ENCODE data around the gene TGDS. TPM values are rescaled to one million over a fixed set of nuclear protein-coding genes. Genes with fewer than 3 reads are reported as not detected.
"Not testable (repeated sequence)": the region's sequence is repeated elsewhere in the genome, so short reads cannot be mapped to it uniquely, and the experiment has no call there.

Gene TGDS
- total and polyA plus RNA-seq, 4 experiments from 2014 or later = 15.9 to 16.8 (median 16.3) TPM

- Mint-ChIP-seq H3K4me3 (no peak overlapping the region), H3K27me3 (peaks cover 0 to 6% of the 10 kb centered on the region in 2 donors), H3K9me3 (no peaks in the 10 kb centered on the region), H3K4me1 (peaks cover 0 to 9% (median 2%) of the 10 kb centered on the region in 4 donors), H3K27ac (no peak overlapping the region), H3K36me3 (no peaks in the 10 kb centered on the region)
- ChIA-PET CTCF (ENCODE audit: partially characterized antibody) (interaction anchor here (1.3 kb wide), 1 partner anchor 11 kb away, joined by 5 read pairs; no protein-coding TSS in a partner anchor), POLR2A (ENCODE audit: partially characterized antibody) (no interaction called here)
- Histone ChIP-seq H3K9me3 (ENCODE audit: control insufficient read depth in 1 of 2, low read length in 2 of 2) (no peaks in the 10 kb centered on the region), H3K4me3 (ENCODE audit: low read length in 2 of 2) (no peak overlapping the region), H3K27ac (ENCODE audit: low read depth, low read length) (no peak overlapping the region), H3K4me1 (ENCODE audit: insufficient read depth, low read length) (no peaks in the 10 kb centered on the region), H3K36me3 (ENCODE audit: insufficient read depth, low read length) (no peaks in the 10 kb centered on the region), H3K27me3 (ENCODE audit: insufficient read depth, low read length) (no peaks in the 10 kb centered on the region)
- DNase-seq = no peak
- intact Hi-C loops (cut with micrococcal nuclease) = no loop called here
Measured at GRCh38 chr13:94537740-94538630, 58.0 kb downstream of the TGDS start.

- H3K4me1 Mint-ChIP-seq = peaks cover 0 to 9% (median 2%) of the 10 kb centered on the region in 4 donors
- intact Hi-C loops (cut with micrococcal nuclease) = no loop called here
- no peak for DNase-seq
- ChIA-PET CTCF (ENCODE audit: partially characterized antibody) (interaction anchor here (1.5 kb wide), 1 partner anchor 82 kb away, joined by 6 read pairs; no protein-coding TSS in a partner anchor), POLR2A (ENCODE audit: partially characterized antibody) (interaction anchor here (1.5 kb wide), 1 partner anchor 14 kb away, joined by 3 read pairs; no protein-coding TSS in a partner anchor)
- no peaks in the 10 kb centered on the region for H3K36me3 Mint-ChIP-seq
- H3K9me3 Mint-ChIP-seq = peaks cover 0 to 6% (median under 1%) of the 10 kb centered on the region in 8 donors
- no peaks in the 10 kb centered on the region for H3K36me3 ChIP-seq (ENCODE audit: insufficient read depth, low read length)
- H3K27me3 ChIP-seq (ENCODE audit: insufficient read depth, low read length) = no peaks in the 10 kb centered on the region
- H3K9me3 ChIP-seq (ENCODE audit: control insufficient read depth in 1 of 2, low read length in 2 of 2) = no peaks in the 10 kb centered on the region
- no peak overlapping the region for H3K27ac ChIP-seq (ENCODE audit: low read depth, low read length)
- no peak overlapping the region for H3K4me3 ChIP-seq (ENCODE audit: low read length in 2 of 2)
- H3K27me3 Mint-ChIP-seq = peaks cover 1 to 14% of the 10 kb centered on the region in 2 donors
- no peak overlapping the region for H3K27ac Mint-ChIP-seq
- no peaks in the 10 kb centered on the region for H3K4me1 ChIP-seq (ENCODE audit: insufficient read depth, low read length)
- no peak overlapping the region for H3K4me3 Mint-ChIP-seq
Measured at GRCh38 chr13:94535775-94536174, 60.2 kb downstream of the TGDS start.

- H3K4me1 ChIP-seq (ENCODE audit: insufficient read depth, low read length) = no peaks in the 10 kb centered on the region
- intact Hi-C loops (cut with micrococcal nuclease) = no loop called here
- Mint-ChIP-seq H3K9me3 (peaks cover 0 to 9% (median 3%) of the 10 kb centered on the region in 8 donors), H3K27me3 (peaks cover 2 to 14% of the 10 kb centered on the region in 2 donors), H3K4me3 (no peak overlapping the region), H3K27ac (no peak overlapping the region), H3K4me1 (peaks cover 0 to 9% (median 2%) of the 10 kb centered on the region in 4 donors), H3K36me3 (no peaks in the 10 kb centered on the region)
- H3K4me3 ChIP-seq (ENCODE audit: low read length in 2 of 2) = no peak overlapping the region
- POLR2A ChIA-PET (ENCODE audit: partially characterized antibody) = interaction anchor here (1.5 kb wide), 1 partner anchor 15 kb away, joined by 3 read pairs; no protein-coding TSS in a partner anchor
- no peaks in the 10 kb centered on the region for H3K9me3 ChIP-seq (ENCODE audit: control insufficient read depth in 1 of 2, low read length in 2 of 2)
- no peaks in the 10 kb centered on the region for H3K36me3 ChIP-seq (ENCODE audit: insufficient read depth, low read length)
- no peak overlapping the region for H3K27ac ChIP-seq (ENCODE audit: low read depth, low read length)
- CTCF ChIA-PET (ENCODE audit: partially characterized antibody) = interaction anchor here (1.5 kb wide), 1 partner anchor 82 kb away, joined by 6 read pairs; no protein-coding TSS in a partner anchor
- no peaks in the 10 kb centered on the region for H3K27me3 ChIP-seq (ENCODE audit: insufficient read depth, low read length)
- no peak for DNase-seq
Measured at GRCh38 chr13:94535231-94535630, 60.7 kb downstream of the TGDS start.

GRCh38 chr13:94534166-94534565 lies 61.8 kb downstream of the TGDS start:
- peaks cover 6 to 20% of the 10 kb centered on the region in 2 donors for H3K27me3 Mint-ChIP-seq
- Histone ChIP-seq H3K9me3 (ENCODE audit: control insufficient read depth in 1 of 2, low read length in 2 of 2) (no peaks in the 10 kb centered on the region), H3K4me1 (ENCODE audit: insufficient read depth, low read length) (no peaks in the 10 kb centered on the region), H3K27ac (ENCODE audit: low read depth, low read length) (no peak overlapping the region), H3K36me3 (ENCODE audit: insufficient read depth, low read length) (no peaks in the 10 kb centered on the region), H3K4me3 (ENCODE audit: low read length in 2 of 2) (no peak overlapping the region), H3K27me3 (ENCODE audit: insufficient read depth, low read length) (no peaks in the 10 kb centered on the region)
- H3K4me3 Mint-ChIP-seq = no peak overlapping the region
- no peak for DNase-seq
- intact Hi-C loops (cut with micrococcal nuclease) = no loop called here
- no peak overlapping the region for H3K27ac Mint-ChIP-seq
- ChIA-PET POLR2A (ENCODE audit: partially characterized antibody) (no interaction called here), CTCF (ENCODE audit: partially characterized antibody) (no interaction called here)
- H3K9me3 Mint-ChIP-seq = peaks cover 0 to 15% (median 7%) of the 10 kb centered on the region in 8 donors
- H3K4me1 Mint-ChIP-seq = peaks cover 0 to 9% (median 2%) of the 10 kb centered on the region in 4 donors
- H3K36me3 Mint-ChIP-seq = no peaks in the 10 kb centered on the region

- H3K9me3 ChIP-seq (ENCODE audit: control insufficient read depth in 1 of 2, low read length in 2 of 2); H3K4me3 Mint-ChIP-seq; H3K27ac Mint-ChIP-seq; DNase-seq; POLR2A ChIA-PET (ENCODE audit: partially characterized antibody); H3K27me3 ChIP-seq (ENCODE audit: insufficient read depth, low read length); H3K4me1 Mint-ChIP-seq; H3K4me3 ChIP-seq (ENCODE audit: low read length in 2 of 2); H3K4me1 ChIP-seq (ENCODE audit: insufficient read depth, low read length); H3K36me3 ChIP-seq (ENCODE audit: insufficient read depth, low read length); H3K27ac ChIP-seq (ENCODE audit: low read depth, low read length); H3K36me3 Mint-ChIP-seq; intact Hi-C loops (cut with micrococcal nuclease); CTCF ChIA-PET (ENCODE audit: partially characterized antibody): not testable (repeated sequence)
- Mint-ChIP-seq H3K27me3 (peaks cover 7 to 23% of the 10 kb centered on the region in 2 donors), H3K9me3 (peaks cover 0 to 17% (median 9%) of the 10 kb centered on the region in 8 donors)
Measured at GRCh38 chr13:94532278-94532677, 63.7 kb downstream of the TGDS start.

GRCh38 chr13:94526956-94527355 lies 69.0 kb downstream of the TGDS start:
- intact Hi-C loops (cut with micrococcal nuclease); H3K36me3 Mint-ChIP-seq; H3K4me3 ChIP-seq (ENCODE audit: low read length in 2 of 2); H3K4me1 ChIP-seq (ENCODE audit: insufficient read depth, low read length); H3K36me3 ChIP-seq (ENCODE audit: insufficient read depth, low read length); H3K9me3 ChIP-seq (ENCODE audit: control insufficient read depth in 1 of 2, low read length in 2 of 2); H3K4me3 Mint-ChIP-seq; H3K27me3 ChIP-seq (ENCODE audit: insufficient read depth, low read length); H3K27ac ChIP-seq (ENCODE audit: low read depth, low read length); CTCF ChIA-PET (ENCODE audit: partially characterized antibody); POLR2A ChIA-PET (ENCODE audit: partially characterized antibody); H3K4me1 Mint-ChIP-seq; H3K27ac Mint-ChIP-seq; DNase-seq: not testable (repeated sequence)
- Mint-ChIP-seq H3K27me3 (peaks cover 7 to 18% of the 10 kb centered on the region in 2 donors), H3K9me3 (peaks cover 0 to 15% (median 9%) of the 10 kb centered on the region in 8 donors)

GRCh38 chr13:94525781-94526180 lies 70.2 kb downstream of the TGDS start:
- no peaks in the 10 kb centered on the region for H3K36me3 Mint-ChIP-seq
- no peak overlapping the region for H3K27ac Mint-ChIP-seq
- H3K9me3 Mint-ChIP-seq = peaks cover 0 to 13% (median 5%) of the 10 kb centered on the region in 8 donors
- POLR2A ChIA-PET (ENCODE audit: partially characterized antibody) = no interaction called here
- Histone ChIP-seq H3K36me3 (ENCODE audit: insufficient read depth, low read length) (no peaks in the 10 kb centered on the region), H3K4me1 (ENCODE audit: insufficient read depth, low read length) (no peaks in the 10 kb centered on the region), H3K4me3 (ENCODE audit: low read length in 2 of 2) (no peak overlapping the region), H3K27me3 (ENCODE audit: insufficient read depth, low read length) (no peaks in the 10 kb centered on the region), H3K27ac (ENCODE audit: low read depth, low read length) (no peak overlapping the region), H3K9me3 (ENCODE audit: control insufficient read depth in 1 of 2, low read length in 2 of 2) (no peaks in the 10 kb centered on the region)
- no peak overlapping the region for H3K4me3 Mint-ChIP-seq
- CTCF ChIA-PET (ENCODE audit: partially characterized antibody) = no interaction called here
- DNase-seq = no peak
- intact Hi-C loops (cut with micrococcal nuclease) = no loop called here
- H3K4me1 Mint-ChIP-seq = no peaks in the 10 kb centered on the region
- H3K27me3 Mint-ChIP-seq = peaks cover 6 to 11% of the 10 kb centered on the region in 2 donors
